ENCODE data around the gene PITPNM3. TPM values are rescaled to one million over a fixed set of nuclear protein-coding genes. Genes with fewer than 3 reads are reported as not detected.

Gene PITPNM3
- total and polyA plus RNA-seq, 2 experiments from 2014 or later = 1.0 to 1.5 TPM

- H3K27me3 Mint-ChIP-seq (ENCODE audit: insufficient read depth, low read depth, poor library complexity) = peaks cover 11% of the 10 kb centered on the region
- no peak overlapping the region for H3K4me2 ChIP-seq
- H3K9me3 Mint-ChIP-seq = no peaks in the 10 kb centered on the region; the same call in 1 of the 3 replicates
- TF ChIP-seq ZNF462 (CRISPR knock-in tag; IDR thresholded peaks at IDR 0.05) (no peak), CTCF (conservative IDR thresholded peaks at IDR 0.05; ENCODE audit: low read depth in 2 of 2) (no peak), CREB1 (CRISPR knock-in tag; IDR thresholded peaks at IDR 0.05; ENCODE audit: low read depth) (no peak), STAT1 (IDR thresholded peaks at IDR 0.05; ENCODE audit: unreplicated experiment) (no peak), JUNB (IDR thresholded peaks at IDR 0.05; ENCODE audit: unreplicated experiment) (no peak), EZH2phosphoT487 (IDR thresholded peaks at IDR 0.05; ENCODE audit: unreplicated experiment) (no peak), POLR2AphosphoS5 (IDR thresholded peaks at IDR 0.05; ENCODE audit: low read depth) (no peak), ETS1 (IDR thresholded peaks at IDR 0.05) (no peak), NANOG (IDR thresholded peaks at IDR 0.05; ENCODE audit: borderline replicate concordance) (no peak), ZNF331 (CRISPR knock-in tag; IDR thresholded peaks at IDR 0.05; ENCODE audit: low read depth) (no peak), REST (IDR thresholded peaks at IDR 0.05; ENCODE audit: unreplicated experiment) (no peak), ZNF114 (CRISPR knock-in tag; IDR thresholded peaks at IDR 0.05) (no peak), EZH2 (IDR thresholded peaks at IDR 0.05; ENCODE audit: low read depth, unreplicated experiment) (no peak)
- H3K4me3 ChIP-seq = no peak overlapping the region
- no peaks in the 10 kb centered on the region for H3K27me3 ChIP-seq (ENCODE audit: insufficient read depth)
- ATAC-seq (peak; percentile 19), DNase-seq (ENCODE audit: low spot score) (peak; percentile 34)
- peaks cover 29% of the 10 kb centered on the region for H3K4me1 Mint-ChIP-seq
- H3F3A ChIP-seq (replicated peaks; ENCODE audit: low read depth) = no peaks in the 10 kb centered on the region
- no peaks in the 10 kb centered on the region for H3K9me2 ChIP-seq (ENCODE audit: insufficient read depth)
- H2AFZ ChIP-seq = no peak overlapping the region
- H3K36me3 Mint-ChIP-seq (ENCODE audit: low read depth) = no peaks in the 10 kb centered on the region
- no peaks in the 10 kb centered on the region for H3K36me3 ChIP-seq (ENCODE audit: insufficient read depth)
- no peaks in the 10 kb centered on the region for H3K79me2 ChIP-seq (replicated peaks; ENCODE audit: insufficient read depth)
- H3K27ac ChIP-seq (ENCODE audit: low read depth) = no peak overlapping the region
- 0 out of 2 replicates have a peak overlapping the region, but pooled peaks have one; percentile 5 for H3K27ac Mint-ChIP-seq
- H4K20me1 ChIP-seq (replicated peaks; ENCODE audit: insufficient read depth) = no peaks in the 10 kb centered on the region
- no peak overlapping the region for H3K4me3 Mint-ChIP-seq
- no peaks in the 10 kb centered on the region for H3K4me1 ChIP-seq (ENCODE audit: insufficient read depth)
These were observed 84.6 kb downstream of the PITPNM3 start for GRCh38 chr17:6471531-6472465.
